Measurements from ENCODE around the gene KRT84. TPM values are rescaled to one million over a fixed set of nuclear protein-coding genes. Genes with fewer than 3 reads are reported as not detected.

The KRT84 gene
- total RNA-seq, 2 experiments from 2014 or later = not detected

GRCh38 chr12:52415870-52416750, 30.7 kb upstream of the KRT84 start:
- Mint-ChIP-seq H3K4me1 (ENCODE audit: low read depth) (no peaks in the 10 kb centered on the region), H3K27ac (no peak overlapping the region), H3K36me3 (ENCODE audit: low read depth) (no peaks in the 10 kb centered on the region), H3K27me3 (peaks cover 19% of the 10 kb centered on the region), H3K9me3 (no peaks in the 10 kb centered on the region), H3K4me3 (no peak overlapping the region)
- no peaks in the 10 kb centered on the region for H3K4me1 ChIP-seq (ENCODE audit: insufficient read depth, low read length)
- no peak for TF ChIP-seq CTCF (IDR thresholded peaks at IDR 0.05)
- H3K9me3 ChIP-seq (ENCODE audit: control insufficient read depth in 1 of 2, insufficient read depth in 1 of 2, low read length in 2 of 2) = no peaks in the 10 kb centered on the region
- no peak for ATAC-seq (ENCODE audit: poor library complexity)
- ChIA-PET CTCF (no interaction called here), POLR2A (no interaction called here)
- no peak overlapping the region for H3K4me3 ChIP-seq (ENCODE audit: low read length)
- no peak for DNase-seq
- intact Hi-C loops (cut with DNase I, micrococcal nuclease) = no loop called here
- H3K27me3 ChIP-seq (ENCODE audit: control insufficient read depth in 1 of 2, insufficient read depth in 2 of 2, low read length in 2 of 2) = no peaks in the 10 kb centered on the region
- no peaks in the 10 kb centered on the region for H3K36me3 ChIP-seq (ENCODE audit: insufficient read depth, low read length)
- no peak overlapping the region for H3K27ac ChIP-seq (ENCODE audit: low read depth in 1 of 2, low read length in 2 of 2)

- TF ChIP-seq CTCF (IDR thresholded peaks at IDR 0.05) = no peak
- no peak overlapping the region for H3K27ac Mint-ChIP-seq
- no peaks in the 10 kb centered on the region for H3K4me1 Mint-ChIP-seq (ENCODE audit: low read depth)
- no peaks in the 10 kb centered on the region for H3K36me3 ChIP-seq (ENCODE audit: insufficient read depth, low read length)
- H3K9me3 ChIP-seq (ENCODE audit: control insufficient read depth in 1 of 2, insufficient read depth in 1 of 2, low read length in 2 of 2) = no peaks in the 10 kb centered on the region
- no peak overlapping the region for H3K4me3 Mint-ChIP-seq
- no peak for ATAC-seq (ENCODE audit: poor library complexity)
- no peak overlapping the region for H3K27ac ChIP-seq (ENCODE audit: low read depth in 1 of 2, low read length in 2 of 2)
- CTCF ChIA-PET = no interaction called here
- H3K4me3 ChIP-seq (ENCODE audit: low read length) = no peak overlapping the region
- no peak for DNase-seq
- H3K27me3 Mint-ChIP-seq = peaks cover 23% of the 10 kb centered on the region
- POLR2A ChIA-PET = no interaction called here
- no peaks in the 10 kb centered on the region for H3K27me3 ChIP-seq (ENCODE audit: control insufficient read depth in 1 of 2, insufficient read depth in 2 of 2, low read length in 2 of 2)
- H3K4me1 ChIP-seq (ENCODE audit: insufficient read depth, low read length) = no peaks in the 10 kb centered on the region
- H3K9me3 Mint-ChIP-seq = no peaks in the 10 kb centered on the region
- H3K36me3 Mint-ChIP-seq (ENCODE audit: low read depth) = no peaks in the 10 kb centered on the region
- intact Hi-C loops (cut with DNase I, micrococcal nuclease) = no loop called here
These were observed 29.5 kb upstream of the KRT84 start for GRCh38 chr12:52414936-52415335.

GRCh38 chr12:52413782-52414345, 28.4 kb upstream of the KRT84 start:
- Mint-ChIP-seq H3K9me3 (no peaks in the 10 kb centered on the region), H3K4me1 (ENCODE audit: low read depth) (no peaks in the 10 kb centered on the region), H3K4me3 (no peak overlapping the region), H3K27ac (no peak overlapping the region), H3K27me3 (peaks cover 23% of the 10 kb centered on the region), H3K36me3 (ENCODE audit: low read depth) (no peaks in the 10 kb centered on the region)
- no peaks in the 10 kb centered on the region for H3K36me3 ChIP-seq (ENCODE audit: insufficient read depth, low read length)
- DNase-seq (no peak), ATAC-seq (ENCODE audit: poor library complexity) (no peak)
- intact Hi-C loops (cut with DNase I, micrococcal nuclease) = no loop called here
- H3K9me3 ChIP-seq (ENCODE audit: control insufficient read depth in 1 of 2, insufficient read depth in 1 of 2, low read length in 2 of 2) = no peaks in the 10 kb centered on the region
- POLR2A ChIA-PET = no interaction called here
- H3K4me1 ChIP-seq (ENCODE audit: insufficient read depth, low read length) = no peaks in the 10 kb centered on the region
- CTCF ChIA-PET = no interaction called here
- H3K4me3 ChIP-seq (ENCODE audit: low read length) = no peak overlapping the region
- no peaks in the 10 kb centered on the region for H3K27me3 ChIP-seq (ENCODE audit: control insufficient read depth in 1 of 2, insufficient read depth in 2 of 2, low read length in 2 of 2)
- no peak overlapping the region for H3K27ac ChIP-seq (ENCODE audit: low read depth in 1 of 2, low read length in 2 of 2)
- no peak for TF ChIP-seq CTCF (IDR thresholded peaks at IDR 0.05)
